Karpas-422 (cell line): ENCODE data around the gene PIK3R1. TPM values are rescaled to one million over a fixed set of nuclear protein-coding genes. Genes with fewer than 3 reads are reported as not detected.

ENCODE experiments used
- DNase-seq: peaks from one replicate; pipeline ENCODE4 v3.0.0-alpha.2; 2015
- H2AFZ ChIP-seq: fragments of 200-600 bp; sonication (generic); 2 replicates; pipeline ENCODE4 v1.6.1; 2014; ENCODE audit warnings: antibody characterized with exemption, low read length, mixed read lengths
- H3K27ac ChIP-seq: fragments of 200-600 bp; sonication (generic); 2 replicates; pipeline ENCODE4 v1.5.1; 2014; ENCODE audit warnings: mild to moderate bottlenecking, low read length, moderate library complexity
- H3K27me3 ChIP-seq: fragments of 200-600 bp; sonication (generic); 2 replicates; pipeline ENCODE4 v1.6.1; 2014; ENCODE audit warnings: low read length, mixed read lengths
- H3K36me3 ChIP-seq: fragments of 200-600 bp; sonication (generic); 2 replicates; pipeline ENCODE4 v1.6.1; 2014; ENCODE audit warnings: low read length, mixed read lengths; ENCODE audit not compliant: insufficient read depth
- H3K4me1 ChIP-seq: fragments of 200-600 bp; sonication (generic); 2 replicates; pipeline ENCODE4 v1.6.1; 2014; ENCODE audit warnings: mild to moderate bottlenecking, low read length, mixed read lengths
- H3K4me2 ChIP-seq: fragments of 200-600 bp; sonication (generic); 2 replicates; pipeline ENCODE4 v1.6.1; 2014; ENCODE audit warnings: low read length, low read depth, mild to moderate bottlenecking; ENCODE audit not compliant: poor library complexity, severe bottlenecking
- H3K4me3 ChIP-seq: fragments of 200-600 bp; sonication (generic); 2 replicates; pipeline ENCODE4 v1.5.1; 2014; ENCODE audit warnings: mild to moderate bottlenecking, antibody characterized with exemption, low read length, mixed read lengths
- H3K79me2 ChIP-seq: fragments of 200-600 bp; sonication (generic); 2 replicates; pipeline ENCODE4 v1.6.1; 2014; ENCODE audit warnings: mild to moderate bottlenecking, low read length, mixed read lengths
- H3K9ac ChIP-seq: fragments of 200-600 bp; sonication (generic); 2 replicates; pipeline ENCODE4 v1.6.0; 2014; ENCODE audit warnings: low read length
- H3K9me2 ChIP-seq: fragments of 200-600 bp; sonication (generic), shearing (Covaris generic); replicated peaks from 2 replicates; pipeline ENCODE4 v1.6.0; 2014; ENCODE audit warnings: mild to moderate bottlenecking, low read length, moderate library complexity; ENCODE audit not compliant: insufficient read depth
- H3K9me3 ChIP-seq: fragments of 300-700, 200-600 bp; sonication (generic); 2 replicates; pipeline ENCODE4 v1.6.1; 2014; ENCODE audit warnings: low read length, mixed read lengths
- H4K20me1 ChIP-seq: fragments of 200-600 bp; sonication (generic); 2 replicates; pipeline ENCODE4 v1.6.1; 2014; ENCODE audit warnings: mild to moderate bottlenecking, antibody characterized with exemption, low read length, low read depth; ENCODE audit not compliant: insufficient read depth
- total RNA-seq: library from RNA; depleted of rRNA; stranded (reverse); fragments of >200 nt; shearing (Covaris generic); gene quantifications from 2 replicates; pipeline ENCODE4 v1.2.3, GENCODE V29; 2014; ENCODE audit warnings: low replicate concordance

PIK3R1 gene
- total RNA-seq, 1 experiment from 2014 or later: 24.0 TPM

DNA sequence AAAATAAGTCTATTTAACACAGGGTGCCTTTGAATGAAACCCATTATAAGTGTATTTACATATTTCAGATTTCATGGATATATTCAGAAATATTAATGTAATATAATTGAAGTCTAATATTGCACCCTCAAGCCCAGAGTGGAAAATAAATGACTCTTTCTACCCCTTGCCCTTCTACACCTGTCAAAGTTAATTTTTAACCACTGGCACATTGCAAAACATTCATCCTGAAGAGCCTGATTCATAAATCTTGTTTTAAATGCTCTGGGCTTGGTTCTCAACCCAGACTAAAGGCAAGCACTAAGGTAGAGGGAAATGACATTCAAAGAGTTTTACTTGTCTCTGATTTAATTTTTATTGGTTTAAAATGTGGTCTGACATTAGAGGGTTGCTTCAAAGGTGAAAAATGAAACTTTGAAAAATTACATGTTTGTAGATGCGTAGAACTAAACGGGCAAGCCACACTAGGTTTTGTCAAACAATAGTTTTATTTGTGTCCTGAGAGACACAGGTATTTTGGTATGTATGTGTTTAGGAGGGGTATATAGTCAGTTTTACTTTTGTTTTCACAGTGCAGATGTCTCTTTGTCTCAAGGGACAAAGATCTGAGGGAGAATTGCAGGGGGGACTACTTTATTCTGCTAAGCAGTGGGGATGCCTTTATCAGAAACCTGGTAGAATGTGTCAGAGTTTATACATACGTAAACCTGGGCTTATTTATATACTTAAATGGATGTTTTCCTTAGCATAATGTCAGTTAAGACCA is 69.7 kb downstream of the PIK3R1 start:
- no peaks in the 10 kb centered on the region for H3K9me2 ChIP-seq
- H2AFZ ChIP-seq: no peak overlapping the region
- no peak overlapping the region for H3K4me3 ChIP-seq
- H3K4me1 ChIP-seq: peaks cover 53% of the 10 kb centered on the region
- peak overlapping the region; percentile 37 for H3K27ac ChIP-seq
- no peaks in the 10 kb centered on the region for H3K27me3 ChIP-seq
- H3K4me2 ChIP-seq: peak overlapping the region; percentile 28
- H3K9me3 ChIP-seq: no peaks in the 10 kb centered on the region
- H4K20me1 ChIP-seq: no peaks in the 10 kb centered on the region
- H3K36me3 ChIP-seq: no peaks in the 10 kb centered on the region; the same call in 1 of the 2 replicates
- H3K79me2 ChIP-seq: peaks cover 13% of the 10 kb centered on the region; the same call in 1 of the 2 replicates
- H3K9ac ChIP-seq: no peak overlapping the region
- no peak for DNase-seq

DNA sequence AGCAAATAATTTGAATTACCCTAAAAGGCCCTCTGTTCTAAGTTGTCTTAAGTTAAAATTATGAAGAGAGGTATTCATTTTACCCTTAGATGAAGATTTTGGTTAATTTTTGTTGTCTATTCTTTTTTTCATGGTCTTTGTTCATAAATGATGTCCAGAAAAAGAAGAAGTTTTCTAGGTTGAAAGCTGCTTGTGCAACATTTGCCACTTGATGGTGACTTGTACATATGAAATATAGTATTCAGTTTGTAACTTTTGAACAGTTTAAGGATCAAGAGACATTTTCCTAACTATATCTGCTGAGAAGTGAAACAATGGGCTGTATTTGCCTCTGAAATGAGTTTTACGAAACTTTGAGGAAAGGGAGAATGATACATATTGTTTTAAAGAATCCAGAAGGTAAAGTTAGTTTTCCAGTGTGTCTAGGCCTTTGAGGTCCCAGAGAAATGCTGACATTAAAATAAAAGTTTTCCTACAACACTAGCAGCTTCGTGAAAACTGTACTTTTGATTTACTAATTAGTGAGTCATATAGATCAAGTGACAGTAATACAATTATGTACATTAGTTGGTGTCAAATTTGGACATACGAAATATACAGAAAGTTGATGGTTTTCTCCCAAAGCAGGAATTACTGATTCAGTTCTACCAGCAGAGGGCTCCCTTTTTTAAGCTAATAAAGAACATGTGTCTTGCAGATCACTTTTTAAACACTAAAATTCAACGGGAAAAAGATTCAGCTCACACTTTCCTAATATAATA is 70.5 kb downstream of the PIK3R1 start:
- H3K4me1 ChIP-seq: peaks cover 53% of the 10 kb centered on the region
- H3K36me3 ChIP-seq: no peaks in the 10 kb centered on the region
- no peaks in the 10 kb centered on the region for H3K27me3 ChIP-seq
- no peak overlapping the region for H3K4me3 ChIP-seq
- peak overlapping the region; percentile 16; the same call in 1 of the 2 replicates for H3K27ac ChIP-seq
- peaks cover 13% of the 10 kb centered on the region; the same call in 1 of the 2 replicates for H3K79me2 ChIP-seq
- H3K9me3 ChIP-seq: no peaks in the 10 kb centered on the region
- peak overlapping the region; percentile 71 for H3K4me2 ChIP-seq
- H4K20me1 ChIP-seq: no peaks in the 10 kb centered on the region
- no peak overlapping the region for H3K9ac ChIP-seq
- DNase-seq: peak; percentile 85
- H3K9me2 ChIP-seq: no peaks in the 10 kb centered on the region
- H2AFZ ChIP-seq: no peak overlapping the region

DNA sequence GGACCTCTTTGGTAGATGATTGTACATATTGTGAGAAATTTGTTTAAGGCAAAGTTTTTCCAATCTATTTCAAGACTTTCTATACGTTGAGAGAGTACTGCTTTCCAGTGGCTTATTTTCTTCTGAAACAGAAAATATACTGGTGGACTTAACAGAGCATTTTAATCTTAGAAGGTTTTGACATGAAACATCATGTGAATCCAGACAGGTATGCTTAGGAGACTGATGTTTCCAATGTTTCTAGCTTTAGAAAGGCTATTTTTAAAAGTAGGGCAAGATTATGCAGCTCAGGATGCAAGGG is 71.0 kb downstream of the PIK3R1 start:
- H3K27ac ChIP-seq: peak overlapping the region; percentile 67
- no peaks in the 10 kb centered on the region for H3K27me3 ChIP-seq
- H4K20me1 ChIP-seq: no peaks in the 10 kb centered on the region
- peak overlapping the region; percentile 71 for H3K4me2 ChIP-seq
- H3K9me3 ChIP-seq: no peaks in the 10 kb centered on the region
- H3K9ac ChIP-seq: peak overlapping the region; percentile 65
- peaks cover 53% of the 10 kb centered on the region for H3K4me1 ChIP-seq
- no peak for DNase-seq
- H3K79me2 ChIP-seq: peaks cover 13% of the 10 kb centered on the region; the same call in 1 of the 2 replicates
- H2AFZ ChIP-seq: no peak overlapping the region
- no peaks in the 10 kb centered on the region for H3K9me2 ChIP-seq
- H3K36me3 ChIP-seq: no peaks in the 10 kb centered on the region
- no peak overlapping the region for H3K4me3 ChIP-seq

DNA sequence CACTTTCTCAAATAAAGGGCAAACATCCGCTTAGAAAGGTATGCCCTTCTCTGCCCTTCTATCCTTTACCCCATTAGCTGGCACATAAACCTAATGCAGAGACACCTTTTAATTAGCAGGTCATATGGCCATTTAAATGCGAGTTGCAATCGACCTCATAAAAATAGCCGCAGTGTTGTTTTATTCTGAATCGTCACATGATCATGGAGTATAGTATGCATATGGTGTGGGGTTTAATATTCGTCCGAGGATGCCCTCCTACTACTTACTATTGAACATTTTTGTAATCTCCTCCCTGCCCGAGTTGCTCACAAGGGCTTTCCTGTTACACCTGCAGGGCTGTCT is 72.0 kb downstream of the PIK3R1 start:
- Histone ChIP-seq H4K20me1 (no peaks in the 10 kb centered on the region), H3K9ac (peak overlapping the region; percentile 65), H3K79me2 (peaks cover 13% of the 10 kb centered on the region; the same call in 1 of the 2 replicates), H3K4me3 (peak overlapping the region; percentile 67), H3K4me1 (peaks cover 53% of the 10 kb centered on the region), H3K27ac (peak overlapping the region; percentile 67), H3K9me2 (no peaks in the 10 kb centered on the region), H3K4me2 (peak overlapping the region; percentile 71), H3K9me3 (no peaks in the 10 kb centered on the region), H2AFZ (peak overlapping the region; percentile 72; the same call in 1 of the 2 replicates), H3K27me3 (no peaks in the 10 kb centered on the region), H3K36me3 (no peaks in the 10 kb centered on the region)
- no peak for DNase-seq

DNA sequence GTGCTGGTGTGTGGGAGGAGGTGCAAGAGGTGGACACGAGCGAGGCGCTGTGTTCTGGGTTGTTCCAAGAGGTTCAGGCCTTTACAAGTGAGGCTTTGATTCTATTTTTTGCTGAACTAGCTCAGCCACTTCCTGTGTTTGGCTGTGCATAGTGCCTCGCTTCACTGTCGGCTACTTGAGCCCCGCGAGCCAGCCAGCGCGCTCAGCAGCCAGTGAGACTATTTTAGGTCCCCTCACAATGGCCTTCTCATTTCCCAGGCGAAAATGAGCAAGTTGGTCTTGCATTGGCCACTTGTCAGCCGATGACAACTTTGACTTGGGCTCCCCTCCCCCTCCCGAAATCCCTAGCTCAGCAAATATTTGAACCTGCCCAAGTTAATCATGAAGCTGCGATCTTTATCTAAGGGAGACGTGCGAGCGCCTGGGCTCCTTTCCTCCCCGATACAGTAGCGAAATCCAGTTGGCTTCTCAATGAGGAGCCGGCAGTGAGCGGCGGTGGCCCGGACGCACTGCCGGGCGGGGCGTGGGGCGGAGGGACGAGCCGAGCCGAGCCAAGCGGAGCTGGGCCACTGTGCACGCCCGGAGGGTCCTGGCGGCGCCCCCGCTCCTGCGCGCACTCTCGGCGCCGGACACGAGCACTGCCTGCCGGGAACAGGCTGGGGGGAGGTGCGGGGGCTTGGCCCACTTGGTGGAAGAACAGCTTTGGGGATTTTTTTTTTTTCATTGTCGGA is 72.6 kb downstream of the PIK3R1 start:
- H3K27me3 ChIP-seq: no peaks in the 10 kb centered on the region
- peak overlapping the region; percentile 65 for H3K9ac ChIP-seq
- peaks cover 53% of the 10 kb centered on the region for H3K4me1 ChIP-seq
- peak overlapping the region; percentile 72; the same call in 1 of the 2 replicates for H2AFZ ChIP-seq
- H3K9me3 ChIP-seq: no peaks in the 10 kb centered on the region
- peak overlapping the region; percentile 71 for H3K4me2 ChIP-seq
- DNase-seq: peak; percentile 82
- H4K20me1 ChIP-seq: no peaks in the 10 kb centered on the region
- H3K9me2 ChIP-seq: no peaks in the 10 kb centered on the region
- peak overlapping the region; percentile 67 for H3K4me3 ChIP-seq
- peak overlapping the region; percentile 67 for H3K27ac ChIP-seq
- H3K79me2 ChIP-seq: peaks cover 13% of the 10 kb centered on the region; the same call in 1 of the 2 replicates
- peaks cover under 1% of the 10 kb centered on the region; the same call in 1 of the 2 replicates for H3K36me3 ChIP-seq

DNA sequence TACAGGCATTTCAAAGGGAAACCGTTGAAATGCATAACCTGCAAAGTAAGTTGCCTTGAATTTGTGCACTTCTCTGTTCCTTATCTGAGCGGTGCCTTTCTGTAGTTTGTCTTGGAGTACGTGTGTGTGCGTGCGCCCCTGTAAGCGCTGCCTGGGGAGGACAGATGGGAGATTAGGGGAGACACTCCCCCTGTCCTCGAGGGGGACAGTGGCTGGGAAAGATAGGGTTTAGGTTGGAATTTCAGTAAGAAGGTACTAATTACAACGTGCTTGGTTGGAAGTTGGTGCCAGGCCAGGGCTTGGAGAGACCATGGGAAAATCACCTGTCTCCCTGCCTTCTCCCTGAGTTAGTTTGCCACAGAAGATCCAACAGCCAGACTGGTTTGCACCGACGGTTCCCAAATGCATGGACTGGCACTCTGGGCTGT is 73.2 kb downstream of the PIK3R1 start:
- H3K9me3 ChIP-seq: no peaks in the 10 kb centered on the region
- H4K20me1 ChIP-seq: no peaks in the 10 kb centered on the region
- peak overlapping the region; percentile 65 for H3K9ac ChIP-seq
- H3K4me3 ChIP-seq: peak overlapping the region; percentile 67
- no peak for DNase-seq
- no peaks in the 10 kb centered on the region for H3K27me3 ChIP-seq
- H3K4me1 ChIP-seq: peaks cover 53% of the 10 kb centered on the region
- H3K4me2 ChIP-seq: peak overlapping the region; percentile 71
- H3K9me2 ChIP-seq: no peaks in the 10 kb centered on the region
- peak overlapping the region; percentile 72; the same call in 1 of the 2 replicates for H2AFZ ChIP-seq
- H3K27ac ChIP-seq: peak overlapping the region; percentile 67
- H3K36me3 ChIP-seq: peaks cover 3% of the 10 kb centered on the region; the same call in 1 of the 2 replicates
- peaks cover 13% of the 10 kb centered on the region; the same call in 1 of the 2 replicates for H3K79me2 ChIP-seq

DNA sequence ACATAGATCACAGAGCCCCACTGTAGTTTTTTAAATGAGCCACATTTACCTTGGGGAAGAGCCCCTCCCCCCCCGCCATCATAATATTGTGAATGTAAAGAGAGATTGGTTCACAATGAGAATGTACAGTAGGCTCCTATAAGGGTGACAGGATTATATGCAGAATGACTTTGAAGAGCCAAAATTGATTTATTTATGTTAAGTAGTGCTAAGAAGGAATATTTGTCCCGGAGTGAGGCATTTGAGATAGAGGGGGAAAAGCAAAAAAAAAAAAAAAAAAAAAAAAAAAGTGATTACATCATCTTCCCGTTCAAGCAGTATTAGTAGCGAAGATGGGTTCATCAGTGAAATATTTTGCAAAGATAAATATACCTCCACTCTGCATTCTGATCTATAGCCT is 73.9 kb downstream of the PIK3R1 start:
- no peaks in the 10 kb centered on the region for H4K20me1 ChIP-seq
- H3K9me2 ChIP-seq: no peaks in the 10 kb centered on the region
- DNase-seq: no peak
- H3K9ac ChIP-seq: no peak overlapping the region
- no peak overlapping the region; the same call in 1 of the 2 replicates for H3K4me3 ChIP-seq
- H3K4me1 ChIP-seq: peaks cover 50% of the 10 kb centered on the region
- no peaks in the 10 kb centered on the region for H3K27me3 ChIP-seq
- peak overlapping the region; percentile 71 for H3K4me2 ChIP-seq
- peaks cover 10% of the 10 kb centered on the region; the same call in 1 of the 2 replicates for H3K36me3 ChIP-seq
- no peak overlapping the region for H3K27ac ChIP-seq
- no peaks in the 10 kb centered on the region for H3K9me3 ChIP-seq
- H2AFZ ChIP-seq: no peak overlapping the region
- H3K79me2 ChIP-seq: peaks cover 13% of the 10 kb centered on the region; the same call in 1 of the 2 replicates
